A673 (cell line): ENCODE data around the gene GPR61. TPM values are rescaled to one million over a fixed set of nuclear protein-coding genes. Genes with fewer than 3 reads are reported as not detected.

Experiments used
- BruUV-seq: library from RNA; stranded (reverse); fragments of 400-500 nt; replicated peaks from 2 replicates; lab custom pipeline; 2021; lab: Mats Ljungman, UMichigan
- CTCF ChIA-PET: fragments of 300-600 bp; sonication (Branson Sonifier 250); formaldehyde crosslinking; loops from one replicate; lab custom pipeline; 2022; ENCODE audit warnings: antibody characterized with exemption; lab: Charles Lee
- POLR2A ChIA-PET: fragments of 300-600 bp; sonication (Branson Sonifier 250); formaldehyde crosslinking; loops from one replicate; lab custom pipeline; 2022; ENCODE audit warnings: antibody characterized with exemption; ENCODE audit not compliant: low non-redundant PET; lab: Charles Lee
- DNase-seq: peaks from one replicate; pipeline ENCODE4 v3.0.0-alpha.2; 2015; ENCODE audit warnings: low spot score
- H3K27ac ChIP-seq: fragments of 200-600 bp; sonication (generic); 2 replicates; pipeline ENCODE4 v1.5.1; 2016; ENCODE audit warnings: mixed run types, low read depth, mild to moderate bottlenecking, mixed read lengths, antibody characterized with exemption, low read length; ENCODE audit not compliant: poor library complexity, severe bottlenecking
- H3K27me3 ChIP-seq: fragments of 200-600 bp; sonication (generic); replicated peaks from 2 replicates; pipeline ENCODE4 v1.6.1; 2017; ENCODE audit warnings: mixed run types, low read depth, mild to moderate bottlenecking, mixed read lengths, antibody characterized with exemption, low read length; ENCODE audit not compliant: insufficient read depth, poor library complexity
- H3K36me3 ChIP-seq: fragments of 200-600 bp; sonication (generic); 2 replicates; pipeline ENCODE4 v1.6.1; 2016; ENCODE audit warnings: mixed run types, mild to moderate bottlenecking, mixed read lengths, antibody characterized with exemption, low read length; ENCODE audit not compliant: insufficient read depth, poor library complexity, severe bottlenecking
- H3K4me1 ChIP-seq: fragments of 200-600 bp; sonication (generic); 2 replicates; pipeline ENCODE4 v1.6.1; 2017; ENCODE audit warnings: mixed run types, mild to moderate bottlenecking, mixed read lengths, antibody characterized with exemption, low read length; ENCODE audit not compliant: insufficient read depth, poor library complexity, severe bottlenecking
- H3K4me3 ChIP-seq: fragments of 200-600 bp; sonication (generic); 2 replicates; pipeline ENCODE4 v1.5.1; 2016; ENCODE audit warnings: low read depth, mixed run types, mild to moderate bottlenecking, mixed read lengths, low read length; ENCODE audit not compliant: poor library complexity, severe bottlenecking
- H3K9me3 ChIP-seq: fragments of 200-600 bp; sonication (generic); 2 replicates; pipeline ENCODE4 v1.6.1; 2016; ENCODE audit warnings: mixed run types, low read depth, mild to moderate bottlenecking, mixed read lengths, antibody characterized with exemption, low read length; ENCODE audit not compliant: poor library complexity, severe bottlenecking
- CTCF ChIP-seq: fragments of 300-800, 200-600 bp; sonication (generic); conservative IDR thresholded peaks from 2 replicates; pipeline ENCODE4 v1.5.1; 2017; ENCODE audit warnings: low read depth, mild to moderate bottlenecking, antibody characterized with exemption, low read length, moderate library complexity, mixed read lengths
- EZH2 ChIP-seq: fragments of 200-600 bp; sonication (generic); IDR thresholded peaks from 2 replicates; pipeline ENCODE4 v1.6.1; 2017; ENCODE audit warnings: borderline replicate concordance, low read depth, mild to moderate bottlenecking, mixed read lengths, antibody characterized with exemption, low read length; ENCODE audit not compliant: poor library complexity, severe bottlenecking
- intact Hi-C: fragments of 100-400 bp; cut with micrococcal nuclease; formaldehyde crosslinking; loops from one replicate; pipeline ENCODE4 v1.10.0; 2022; ENCODE audit not compliant: unreplicated experiment
- total RNA-seq: library from RNA; stranded (reverse); gene quantifications from 2 replicates; pipeline ENCODE4 v1.2.3, GENCODE V29; 2021

The GPR61 gene
- total RNA-seq, 1 experiment from 2014 or later = not detected

- no TSS peak for BruUV-seq
- no peak for DNase-seq
- Histone ChIP-seq H3K27me3 (no peaks in the 10 kb centered on the region), H3K4me1 (peaks cover 8% of the 10 kb centered on the region), H3K4me3 (no peak overlapping the region), H3K9me3 (no peaks in the 10 kb centered on the region), H3K27ac (no peak overlapping the region), H3K36me3 (no peaks in the 10 kb centered on the region)
- TF ChIP-seq CTCF (no peak), EZH2 (no peak)
- intact Hi-C loops = loop anchor here (5.0 kb wide), 1 partner anchor 268 kb away; no protein-coding TSS in a partner anchor
- ChIA-PET CTCF (interaction anchor here (0.5 to 1.1 kb wide), 3 partner anchors 11 to 47 kb away, joined by 3 to 5 read pairs (median 5); no protein-coding TSS in a partner anchor), POLR2A (interaction anchor here (0.6 kb wide), 1 partner anchor 19 kb away, joined by 3 read pairs; no protein-coding TSS in a partner anchor)
Measured at GRCh38 chr1:109529881-109530456, 9.7 kb upstream of the GPR61 start.

GRCh38 chr1:109530457-109531087 lies 9.1 kb upstream of the GPR61 start:
- intact Hi-C loops = loop anchor here (5.0 kb wide), 1 partner anchor 268 kb away; no protein-coding TSS in a partner anchor
- Histone ChIP-seq H3K9me3 (no peaks in the 10 kb centered on the region), H3K4me1 (peaks cover 8% of the 10 kb centered on the region), H3K36me3 (no peaks in the 10 kb centered on the region), H3K27ac (no peak overlapping the region), H3K27me3 (no peaks in the 10 kb centered on the region), H3K4me3 (no peak overlapping the region)
- no peak for DNase-seq
- TF ChIP-seq CTCF (no peak), EZH2 (no peak)
- ChIA-PET POLR2A (interaction anchor here (0.6 kb wide), 1 partner anchor 19 kb away, joined by 3 read pairs; no protein-coding TSS in a partner anchor), CTCF (no interaction called here)
- BruUV-seq = no TSS peak

- no peak for DNase-seq
- intact Hi-C loops = loop anchor here (5.0 kb wide), 1 partner anchor 269 kb away; no protein-coding TSS in a partner anchor
- Histone ChIP-seq H3K9me3 (no peaks in the 10 kb centered on the region), H3K4me1 (peaks cover 8% of the 10 kb centered on the region), H3K4me3 (no peak overlapping the region), H3K36me3 (no peaks in the 10 kb centered on the region), H3K27ac (no peak overlapping the region), H3K27me3 (no peaks in the 10 kb centered on the region)
- no TSS peak for BruUV-seq
- CTCF ChIA-PET = interaction anchor here (1.0 to 2.7 kb wide), 5 partner anchors 8 to 254 kb away, joined by 3 to 28 read pairs (median 6); partner anchors contain the start of gene CYB561D1
- POLR2A ChIA-PET = no interaction called here
- TF ChIP-seq CTCF (no peak), EZH2 (no peak)
Measured at GRCh38 chr1:109531380-109531779, 8.3 kb upstream of the GPR61 start.
